Stimulated activated CD8-positive, alpha-beta memory T cell treated with anti-CD3 and anti-CD28 coated beads, Interleukin-7, amount 100 ng/mL, for 1 hour (primary cell): Measurements from ENCODE around the gene MYO1A.
"Not testable (repeated sequence)": the region's sequence is repeated elsewhere in the genome, so short reads cannot be mapped to it uniquely, and the experiment has no call there.

ENCODE experiments used
- DNase-seq, 2 donors: peaks; one replicate each; pipeline ENCODE4 v3.0.0-alpha.2; 2020; ENCODE audit warnings: low read depth in 2 of 2

Gene MYO1A

DNA sequence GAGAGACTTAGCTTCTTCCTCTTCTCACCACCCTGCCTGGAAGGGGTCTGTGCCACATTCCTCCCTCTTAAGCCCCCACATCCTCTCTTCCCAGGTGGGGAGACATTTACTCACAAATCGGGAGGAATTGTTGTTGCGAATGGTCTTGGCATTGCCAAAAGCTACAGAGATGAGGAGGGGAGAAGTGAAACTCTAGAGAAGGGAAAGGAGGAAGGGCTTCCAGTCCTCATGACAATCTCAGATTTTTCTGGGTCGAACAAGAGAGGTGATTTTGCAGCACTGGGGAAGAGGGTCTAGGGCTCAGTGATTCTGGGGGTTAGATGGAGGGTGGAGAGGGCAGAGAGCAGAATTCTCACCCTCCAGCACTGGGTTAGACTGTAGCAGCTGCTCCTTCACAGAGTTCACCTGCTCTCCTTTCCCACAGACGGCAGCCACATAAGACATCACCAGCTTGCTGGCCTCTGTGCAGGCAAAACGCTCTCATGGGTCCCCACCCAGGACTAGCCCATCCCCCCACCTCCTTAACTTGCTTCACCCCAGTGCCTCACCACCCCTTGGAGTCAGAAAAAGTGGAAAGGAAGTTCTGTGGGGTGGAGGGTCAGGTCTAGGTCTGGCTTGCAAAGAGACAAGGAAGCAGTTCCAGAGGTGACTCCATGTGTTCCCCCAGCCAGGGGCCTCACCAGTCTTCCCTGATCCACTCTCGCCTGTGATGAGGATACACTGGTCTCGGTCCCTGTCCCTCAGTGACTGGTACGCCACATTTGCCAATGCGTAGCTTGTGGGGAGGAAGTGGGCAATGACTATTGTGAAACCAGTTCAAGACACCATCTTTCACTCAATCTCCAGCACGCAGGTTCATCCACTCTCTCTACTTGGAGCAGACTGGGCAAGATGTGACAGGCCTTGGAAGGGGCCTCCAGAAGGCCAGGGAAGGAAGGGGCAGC, 2.7 kb downstream of the MYO1A start:
- no peak for DNase-seq

DNA sequence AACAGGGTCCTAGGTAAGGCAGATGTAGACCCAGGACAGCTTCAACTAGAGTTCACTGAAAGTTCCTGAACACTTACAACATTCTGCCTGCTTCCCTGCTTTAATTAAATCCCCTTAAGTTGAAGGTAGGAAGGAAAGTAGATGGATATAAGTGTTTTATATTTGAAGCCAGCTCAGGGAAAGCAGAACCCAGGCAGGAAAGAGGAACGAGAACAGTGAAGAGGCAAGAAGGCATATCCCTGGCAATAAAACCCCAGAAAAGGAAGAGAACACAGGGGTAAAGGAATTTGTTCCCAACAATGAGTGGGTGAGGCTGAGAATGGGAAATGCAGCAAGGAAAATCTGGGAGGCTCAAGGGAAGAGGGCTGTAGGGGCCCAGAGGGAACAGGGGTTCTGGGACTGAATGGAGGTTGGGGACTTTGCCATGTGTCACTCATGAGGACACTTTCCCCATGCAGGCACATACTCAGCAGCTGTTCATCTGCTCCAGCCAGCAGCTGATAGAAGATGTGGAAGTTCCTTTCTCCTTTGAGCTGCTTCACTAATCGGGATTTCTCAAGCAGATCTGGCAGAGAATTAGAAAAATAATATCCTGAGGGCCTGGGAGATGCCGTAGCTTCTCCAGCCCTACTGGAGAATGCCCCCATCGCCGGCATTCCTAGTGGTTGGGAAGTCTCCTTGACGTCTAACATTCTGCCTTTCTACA, 3.7 kb downstream of the MYO1A start:
- DNase-seq, result no peak

DNA sequence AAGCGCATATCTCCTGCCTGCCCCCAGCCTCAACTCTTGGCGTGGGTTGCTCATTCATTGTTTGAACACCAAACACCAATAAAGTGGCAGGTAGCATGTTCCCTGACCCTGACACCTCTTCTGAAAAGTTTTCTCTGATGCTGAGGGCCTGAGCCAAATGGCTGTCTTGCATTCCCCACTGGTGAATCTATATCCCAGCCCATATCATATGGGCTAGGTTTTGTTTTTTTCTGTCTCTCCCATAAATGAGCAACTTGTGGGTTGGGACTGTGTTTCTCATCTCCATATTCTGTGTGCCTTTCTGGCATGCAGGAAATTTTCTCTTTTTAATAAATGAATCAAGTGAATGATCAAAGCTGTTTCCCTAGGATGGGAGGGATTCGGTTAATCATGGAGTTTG, 5.0 kb downstream of the MYO1A start:
- no peak for DNase-seq

DNA sequence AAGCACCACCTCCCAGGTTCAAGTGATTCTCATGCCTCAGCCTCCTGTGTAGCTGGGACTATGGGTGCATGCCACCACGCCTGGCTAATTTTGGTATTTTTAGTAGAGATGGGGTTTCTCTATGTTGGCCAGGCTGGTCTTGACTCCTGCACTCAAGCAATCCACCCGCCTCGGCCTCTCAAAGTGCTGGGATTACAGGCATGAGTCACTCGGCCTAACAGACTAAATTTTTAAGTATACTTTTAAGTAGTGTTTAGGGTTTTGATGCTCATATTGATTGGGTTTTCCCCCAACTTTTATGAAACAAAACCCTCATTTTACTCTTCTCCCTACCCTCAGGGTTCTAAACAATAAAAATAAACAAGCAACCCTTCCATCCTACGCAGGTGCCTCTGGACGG, 5.5 kb downstream of the MYO1A start:
- DNase-seq, result no peak

DNA sequence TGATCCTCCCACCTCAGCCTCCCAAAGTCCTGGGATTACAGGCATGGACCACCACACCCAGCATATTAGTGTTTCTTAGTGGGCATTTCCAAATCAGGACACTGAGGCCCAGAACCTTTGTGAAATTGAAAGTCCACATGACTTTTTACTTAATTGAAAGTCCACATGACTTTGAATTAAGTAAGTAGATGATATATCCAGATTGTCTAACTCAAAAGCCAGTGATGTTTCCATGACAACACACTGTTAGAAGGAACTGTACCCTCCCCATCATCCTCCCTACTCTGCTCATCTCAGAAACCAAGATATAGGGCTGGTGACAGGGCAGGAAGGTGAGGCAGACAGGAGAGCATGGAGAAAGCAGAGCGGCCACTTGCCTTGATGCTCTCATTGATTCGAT, 7.2 kb downstream of the MYO1A start:
- DNase-seq, result no peak

DNA sequence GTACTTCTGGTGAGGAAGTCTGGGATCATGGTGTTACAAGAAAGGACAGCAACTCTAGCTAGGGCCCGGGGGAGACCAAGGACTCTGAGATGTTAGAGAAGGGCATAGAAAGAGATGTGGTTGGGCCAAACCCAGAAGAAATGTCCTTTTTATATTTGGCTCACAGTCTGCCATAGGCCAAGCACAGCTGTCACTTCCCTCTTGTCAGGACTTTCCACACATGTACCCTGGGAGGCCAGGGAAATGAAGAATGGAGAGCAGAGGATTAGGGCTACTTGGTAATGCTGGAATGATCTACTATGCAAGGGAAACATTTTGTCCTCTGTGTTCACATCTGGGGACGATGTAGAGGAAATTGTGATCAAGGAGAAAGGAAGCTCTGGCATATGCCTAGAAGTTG, 9.2 kb downstream of the MYO1A start:
- DNase-seq, result no peak

DNA sequence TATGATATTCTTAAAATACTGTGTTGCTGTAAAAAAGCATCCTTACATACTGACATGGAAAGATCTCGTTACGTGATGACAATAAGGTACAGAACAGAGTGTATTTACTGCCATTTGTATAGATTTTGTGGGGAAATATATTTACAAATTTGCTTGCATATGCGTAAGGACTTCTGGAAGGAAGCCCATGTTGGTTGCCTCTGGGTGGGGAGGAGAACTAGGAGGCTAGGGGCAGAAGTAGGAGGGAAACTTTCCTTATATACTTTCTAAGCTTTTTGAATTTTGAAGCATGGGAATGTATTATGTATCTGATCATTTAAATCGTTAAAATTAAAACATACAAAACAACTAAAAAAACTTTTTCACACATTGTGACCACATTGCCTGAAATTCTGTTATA, 9.7 kb downstream of the MYO1A start:
- no peak for DNase-seq

DNA sequence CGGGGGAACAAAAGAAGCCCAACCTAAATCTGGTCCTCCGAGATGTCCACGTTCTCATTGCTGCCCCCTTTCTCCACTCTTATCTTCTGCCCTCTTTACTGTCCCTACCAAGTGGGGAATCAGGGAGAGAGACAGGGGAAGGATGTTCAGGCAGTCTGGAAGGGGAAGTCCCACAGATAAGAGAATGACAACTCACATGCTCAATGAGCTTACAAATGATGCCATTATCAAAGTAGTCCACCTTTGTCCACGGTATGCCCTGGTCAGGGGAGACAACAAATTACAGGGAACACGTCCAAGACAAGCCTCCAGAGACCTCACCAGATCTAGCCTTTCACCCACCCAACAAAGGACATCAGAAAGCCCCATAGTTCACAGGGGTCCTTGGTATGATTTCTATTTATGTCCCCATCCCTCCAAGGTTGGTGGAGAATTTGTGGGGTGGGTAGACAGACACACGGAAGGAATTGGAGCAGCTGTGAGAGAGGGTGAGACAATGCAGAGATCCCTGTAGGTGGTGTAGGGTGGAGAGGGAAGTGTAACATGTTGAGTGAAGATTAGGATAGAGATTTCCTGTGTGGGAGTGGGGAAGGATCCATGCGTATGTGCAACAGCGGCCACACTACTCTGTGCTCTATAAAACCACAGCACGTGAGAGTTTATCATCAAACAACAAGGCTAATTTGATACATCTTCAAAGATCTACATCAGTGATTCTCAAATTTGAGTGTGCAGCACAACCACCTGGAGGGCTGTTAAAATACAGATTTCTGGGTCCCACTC, 10.7 kb downstream of the MYO1A start:
- no peak for DNase-seq

DNA sequence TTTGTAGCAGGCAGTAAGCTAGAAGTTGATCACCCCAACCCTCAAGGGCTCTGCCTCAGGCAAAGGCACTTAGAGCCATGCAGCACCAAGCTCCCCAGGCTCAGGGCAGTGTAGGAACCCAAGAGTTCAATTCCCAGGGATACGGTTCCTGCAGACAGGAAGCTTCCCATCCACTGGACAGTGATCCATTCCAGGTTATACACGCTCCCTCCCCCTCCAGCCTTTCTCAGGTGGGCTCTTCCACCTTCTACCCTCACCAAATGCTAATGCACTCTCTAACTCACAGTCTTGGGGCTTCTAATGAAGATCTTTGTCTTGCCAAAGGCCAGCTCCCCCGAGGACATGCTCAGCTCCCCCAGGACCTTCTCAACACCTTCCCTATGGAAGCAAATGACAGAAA, 12.7 kb downstream of the MYO1A start:
- no peak for DNase-seq

DNA sequence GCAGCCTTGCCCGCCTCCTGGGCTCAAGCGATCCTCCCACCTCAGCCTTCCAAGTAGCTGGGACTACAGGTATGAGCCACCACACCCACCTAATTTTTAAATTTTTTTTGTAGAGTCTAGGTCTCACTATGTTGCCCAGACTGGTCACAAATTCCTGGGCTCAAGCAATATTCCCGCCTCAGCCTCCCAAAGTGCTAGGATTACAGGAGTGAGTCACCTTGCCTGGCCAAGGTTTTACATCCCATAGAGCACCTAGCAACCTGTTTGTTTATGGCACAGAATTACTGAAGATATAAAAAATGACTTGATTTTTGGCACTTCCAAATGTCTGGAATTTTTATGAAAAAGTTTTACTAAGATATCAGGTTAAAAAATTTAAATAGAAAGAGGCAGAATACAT, 16.5 kb downstream of the MYO1A start:
- DNase-seq, result no peak

DNA sequence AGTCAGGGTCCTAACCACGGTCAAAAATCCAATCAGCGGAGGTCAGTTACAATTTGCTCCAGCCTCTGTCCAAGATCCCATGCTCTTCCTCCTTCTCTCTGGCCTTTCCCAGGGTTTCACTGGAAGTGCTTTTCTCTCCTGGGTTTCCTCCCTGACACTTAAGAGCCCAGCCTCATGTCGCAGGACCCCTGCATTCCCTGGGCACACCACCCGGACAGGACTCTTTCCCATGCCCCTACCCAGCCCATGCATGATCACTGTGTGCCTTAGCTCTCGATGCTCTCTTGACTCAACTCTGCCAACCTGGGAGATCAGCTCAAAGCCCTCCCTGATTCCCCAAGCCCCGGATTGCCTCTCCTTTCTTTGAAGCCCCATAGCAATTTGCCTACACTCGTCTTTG, 18.1 kb downstream of the MYO1A start:
- DNase-seq, result no peak

DNA sequence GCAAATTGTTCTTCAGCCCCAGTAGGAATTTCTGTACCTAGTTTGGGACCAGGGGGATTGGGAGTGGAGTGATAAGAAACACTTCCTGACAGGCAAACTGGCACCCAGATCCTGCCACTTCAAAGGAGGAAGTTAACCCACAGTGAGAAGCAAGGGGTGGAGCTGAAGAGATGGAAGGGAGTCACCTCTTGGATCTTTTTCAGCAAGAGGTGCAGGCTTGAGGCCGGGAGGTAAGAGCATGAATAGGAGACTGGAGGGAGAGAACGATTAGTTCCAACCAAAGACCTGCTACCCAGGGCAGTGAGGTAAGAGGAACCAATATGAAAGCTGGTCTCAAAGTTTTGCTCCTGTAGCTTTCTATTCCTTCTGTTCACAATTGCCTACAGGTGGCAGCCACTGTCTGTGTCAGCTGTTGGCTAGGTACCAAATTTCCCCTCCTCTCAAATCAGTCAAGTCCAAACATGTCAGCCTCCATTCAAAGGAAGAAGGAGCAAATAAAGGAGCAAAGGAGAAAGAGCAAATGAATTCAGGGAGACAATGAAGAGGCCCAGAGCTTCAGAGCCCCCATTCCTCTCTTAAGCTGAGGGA, 18.7 kb downstream of the MYO1A start:
- DNase-seq, result no peak

DNA sequence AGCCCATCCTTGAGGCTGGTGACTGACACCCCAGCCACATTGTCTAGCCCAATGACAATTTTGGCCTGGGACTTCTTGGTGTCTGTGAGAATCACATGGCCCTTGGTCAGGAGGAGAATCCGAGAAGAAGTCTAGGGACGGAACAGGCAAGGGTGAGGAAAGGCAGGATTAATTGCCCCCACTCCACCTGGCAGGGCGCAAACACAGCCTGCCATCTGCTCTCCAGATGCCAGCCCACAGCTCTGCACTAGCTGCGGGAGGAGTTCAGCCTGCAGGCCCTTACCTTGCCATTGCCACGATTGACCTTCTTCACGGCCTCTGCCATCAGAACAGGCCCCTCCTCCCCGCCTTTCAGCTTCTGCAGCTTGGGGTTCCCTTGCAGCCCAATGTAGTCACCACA, 20.5 kb downstream of the MYO1A start:
- DNase-seq, result no peak

DNA sequence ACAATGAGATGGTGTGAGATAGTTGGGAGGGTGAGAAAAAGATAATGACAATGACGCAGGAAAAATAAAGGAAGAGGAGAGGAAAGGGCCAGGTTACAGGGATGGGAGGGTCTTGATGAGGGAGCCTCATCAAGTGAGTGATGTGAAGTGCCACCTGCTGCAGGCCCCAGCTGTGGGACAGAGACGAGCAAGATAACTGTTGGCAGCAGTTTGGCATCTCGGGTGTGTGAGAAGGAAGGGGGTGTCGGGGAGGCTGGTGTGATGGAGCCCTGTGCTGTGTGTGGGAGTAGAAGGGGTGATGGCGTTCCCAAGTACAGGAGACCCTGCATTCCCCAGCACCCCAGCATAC, 22.1 kb downstream of the MYO1A start:
- DNase-seq, result no peak

DNA sequence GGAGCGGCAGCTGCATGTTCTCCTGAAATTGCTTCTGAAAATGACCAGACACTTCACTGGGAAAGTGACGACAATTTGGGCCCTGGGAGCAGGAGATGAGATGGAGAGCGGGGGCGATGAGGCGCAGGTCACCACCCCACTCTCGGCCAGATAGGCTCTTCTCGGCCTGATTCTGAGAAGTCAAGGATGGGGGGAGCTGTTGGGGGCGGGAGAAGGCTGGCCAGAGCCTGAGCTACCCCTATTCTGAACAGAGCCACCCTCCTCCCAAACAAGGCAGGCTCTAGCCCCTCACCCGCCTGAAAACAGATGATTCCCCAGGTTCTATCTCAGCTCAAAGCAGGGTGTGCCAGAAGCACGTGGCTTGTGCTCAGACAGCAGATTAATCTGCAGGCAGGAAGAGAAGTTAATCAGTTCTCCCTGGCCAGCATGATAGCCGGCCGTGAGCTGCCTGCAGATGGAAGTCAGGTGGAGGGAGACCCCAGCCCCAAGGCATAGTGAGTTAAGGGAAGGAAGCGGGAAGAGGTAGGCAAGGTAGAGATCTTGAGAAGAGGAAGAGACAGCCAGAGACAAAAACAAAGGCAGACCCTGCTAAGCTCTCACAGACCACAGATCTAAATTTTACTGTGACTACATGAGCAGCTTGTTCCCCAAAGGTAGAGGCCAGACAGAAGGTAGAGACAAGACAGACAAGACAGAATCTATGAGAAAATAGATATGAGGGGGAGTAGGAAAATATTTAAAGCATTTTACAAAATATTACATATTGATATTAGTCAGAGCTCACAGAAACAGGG, 22.7 kb downstream of the MYO1A start:
- no peak for DNase-seq

DNA sequence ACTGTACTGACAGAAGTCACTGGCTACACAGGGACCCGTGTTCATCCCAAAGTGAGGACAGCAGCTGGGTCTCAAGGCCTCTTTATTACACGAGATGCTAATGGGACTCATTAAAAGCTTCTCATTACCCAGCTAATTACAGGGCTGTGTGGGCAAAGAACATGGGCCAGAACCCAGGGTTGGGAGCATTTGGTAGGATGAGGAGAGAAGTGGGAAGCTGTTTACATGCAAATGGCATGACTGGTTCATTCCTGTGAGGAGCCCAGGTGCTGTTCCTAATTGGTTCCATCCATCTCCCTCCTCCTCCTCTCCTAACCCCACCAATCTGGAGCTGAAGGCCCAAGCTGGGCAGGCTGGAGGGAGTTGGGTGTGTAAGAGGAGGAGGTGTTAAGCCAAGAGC, 24.7 kb downstream of the MYO1A start:
- DNase-seq, result no peak

DNA sequence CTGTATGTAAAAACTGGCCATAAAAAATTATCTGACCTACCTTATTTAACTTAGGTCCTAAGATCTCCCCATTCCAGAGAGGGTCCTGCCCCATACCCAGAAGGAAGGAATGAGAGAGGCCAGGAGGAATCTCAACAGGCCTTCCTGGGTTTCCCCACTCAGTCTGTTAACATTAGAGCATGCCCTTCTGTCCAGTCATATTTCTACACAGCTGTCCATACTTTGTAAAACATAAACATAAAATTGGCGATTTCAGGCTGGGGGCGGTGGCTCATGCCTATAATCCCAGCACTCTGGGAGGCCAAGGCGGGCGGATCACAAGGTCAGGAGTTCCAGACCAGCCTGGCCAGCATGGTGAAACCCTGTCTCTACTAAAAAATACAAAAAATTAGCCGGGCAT, 27.6 kb downstream of the MYO1A start:
- DNase-seq, result not testable (repeated sequence)

DNA sequence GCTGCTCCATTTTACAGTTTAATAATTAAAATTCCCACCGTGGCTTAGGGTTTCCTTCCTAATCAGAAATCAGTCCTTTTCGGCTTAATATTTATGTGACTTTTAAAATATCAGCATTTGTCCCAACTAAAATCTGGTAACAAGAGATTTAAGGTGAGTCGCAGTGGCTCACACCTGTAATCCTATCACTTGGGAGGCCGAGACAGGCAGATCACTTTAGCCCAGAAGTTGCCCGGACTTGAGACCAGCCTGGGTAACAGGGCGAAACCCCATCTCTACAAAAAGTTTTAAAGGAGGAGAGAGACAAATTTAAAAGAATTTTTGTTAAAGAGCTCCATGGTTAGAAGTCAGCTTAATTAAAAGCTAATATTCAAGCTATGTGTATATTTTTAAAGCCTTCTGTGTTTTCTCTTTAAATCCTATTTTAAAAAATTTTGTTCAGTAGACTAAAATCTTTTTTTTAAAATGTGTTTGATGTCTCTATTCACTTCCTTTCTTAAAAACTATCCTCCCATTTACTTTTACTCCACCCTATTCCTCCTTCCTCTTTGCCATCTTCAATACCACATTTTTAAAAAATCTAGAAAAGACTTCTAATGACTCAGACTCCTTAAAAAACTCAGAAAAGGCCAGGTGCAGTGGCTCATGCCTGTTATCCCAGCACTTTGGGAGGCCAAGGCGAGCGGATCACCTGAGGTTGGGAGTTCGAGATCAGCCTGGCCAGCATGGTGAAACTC, 29.8 kb downstream of the MYO1A start:
- no peak for DNase-seq

DNA sequence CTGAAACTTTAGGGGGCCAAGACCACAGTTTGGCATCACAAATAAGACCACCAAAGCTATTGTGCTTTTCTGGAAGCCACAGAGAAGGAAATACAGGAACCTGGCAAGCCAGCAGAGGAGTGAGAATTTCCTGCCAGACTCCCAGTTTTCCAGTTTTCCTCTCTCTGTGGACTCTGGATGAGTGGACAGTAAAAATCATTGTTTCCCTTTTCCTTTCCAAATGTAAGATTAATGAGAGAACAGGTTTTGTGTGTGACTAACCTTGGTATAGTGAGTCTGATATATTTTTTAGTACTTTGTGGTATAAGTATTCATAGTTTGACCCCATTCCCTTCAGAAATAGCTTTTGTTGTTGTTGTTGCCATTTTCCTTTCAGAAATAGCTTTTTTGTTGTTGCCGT, 31.0 kb downstream of the MYO1A start:
- no peak for DNase-seq

DNA sequence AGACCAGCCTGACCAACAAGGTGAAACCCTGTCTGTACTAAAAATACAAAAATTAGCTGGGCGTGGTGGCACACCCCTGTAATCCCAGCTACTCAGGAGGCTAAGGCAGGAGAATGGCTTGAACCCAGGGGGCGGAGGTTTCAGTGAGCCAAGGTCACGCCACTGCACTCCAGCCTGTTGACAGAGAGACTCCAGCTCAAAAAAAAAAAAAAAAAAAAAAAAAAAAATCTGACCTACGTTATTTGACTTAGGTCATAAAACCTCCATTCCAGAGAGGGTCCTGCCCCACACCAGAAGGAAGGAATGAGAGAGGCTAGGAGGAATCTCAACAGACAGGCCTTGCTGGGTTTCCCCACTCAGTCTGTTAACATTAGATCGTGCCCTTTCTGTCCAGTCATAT, 31.6 kb downstream of the MYO1A start:
- not testable (repeated sequence) for DNase-seq

DNA sequence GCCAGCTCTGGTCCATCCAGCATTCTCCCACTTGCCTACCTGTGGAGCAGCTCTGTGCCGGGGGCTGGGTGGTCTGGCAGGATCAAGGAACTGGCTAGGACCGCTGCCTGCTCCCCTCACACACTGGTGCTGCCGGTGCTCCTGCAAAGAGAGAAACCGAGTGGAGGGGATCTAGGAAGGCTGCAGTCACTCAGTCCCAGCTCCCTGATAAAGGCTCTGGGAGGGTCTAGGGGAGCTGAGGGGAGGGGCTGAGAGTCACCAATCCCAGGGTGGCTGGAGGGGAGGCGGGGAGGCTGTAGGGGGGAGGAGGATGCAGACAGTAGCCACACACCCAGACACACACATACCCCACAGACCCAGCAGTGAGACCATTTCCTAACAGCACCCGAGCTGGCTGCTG, 33.6 kb downstream of the MYO1A start, which contains the start of gene TAC3:
TAC3 (minus strand) TSS at position 182 of the 400 bp plus-strand sequence. CDS start 732 bp downstream, outside the sequence.
- DNase-seq, result no peak
